Activated naive CD4-positive, alpha-beta T cell (primary cell): ENCODE data around the gene CABP5.

Experiments
- DNase-seq, 4 experiments: peaks; one replicate each; lab custom pipeline; 2025; lab: John Stamatoyannopoulos, UW

Gene CABP5

DNA sequence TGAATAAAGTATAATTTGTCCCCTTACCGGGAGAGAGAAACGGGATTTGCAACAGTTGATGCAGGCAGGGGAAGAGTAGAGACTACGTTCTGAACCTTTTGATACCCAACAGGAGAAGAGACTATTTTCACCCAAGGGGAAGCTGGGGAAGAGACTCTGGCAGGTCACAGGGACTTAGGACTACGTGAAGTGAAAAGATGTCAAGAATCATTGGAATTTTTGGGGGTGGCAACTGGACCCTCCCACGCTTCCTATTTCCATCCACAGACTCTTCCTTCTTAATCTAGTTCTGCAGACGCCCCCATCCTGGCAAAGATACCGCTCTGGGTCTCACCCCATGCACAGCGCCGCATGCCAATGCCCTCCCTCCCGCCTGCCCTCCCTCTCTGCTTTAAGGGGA lies 13.8 kb downstream of the CABP5 start:
- DNase-seq, result no peak

DNA sequence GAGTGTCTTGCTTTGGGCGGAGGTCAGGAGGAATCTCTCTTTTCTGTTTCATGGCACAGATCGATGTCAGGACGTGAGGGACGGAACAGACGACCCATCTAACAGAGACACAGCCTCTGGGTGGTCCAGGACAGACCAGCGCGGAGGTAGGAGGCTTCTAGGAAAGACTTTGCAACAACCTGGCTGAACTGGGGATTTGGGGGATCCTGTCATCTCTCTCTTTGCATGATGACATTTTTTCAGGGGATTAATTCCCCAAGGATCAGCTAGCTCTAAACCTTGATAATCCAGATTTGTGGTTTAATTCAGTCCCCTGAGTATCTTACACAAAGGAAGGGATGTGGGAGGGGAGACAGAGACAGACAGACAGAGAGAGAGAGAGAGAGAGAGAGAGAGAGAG lies 14.4 kb downstream of the CABP5 start:
- no peak for DNase-seq

DNA sequence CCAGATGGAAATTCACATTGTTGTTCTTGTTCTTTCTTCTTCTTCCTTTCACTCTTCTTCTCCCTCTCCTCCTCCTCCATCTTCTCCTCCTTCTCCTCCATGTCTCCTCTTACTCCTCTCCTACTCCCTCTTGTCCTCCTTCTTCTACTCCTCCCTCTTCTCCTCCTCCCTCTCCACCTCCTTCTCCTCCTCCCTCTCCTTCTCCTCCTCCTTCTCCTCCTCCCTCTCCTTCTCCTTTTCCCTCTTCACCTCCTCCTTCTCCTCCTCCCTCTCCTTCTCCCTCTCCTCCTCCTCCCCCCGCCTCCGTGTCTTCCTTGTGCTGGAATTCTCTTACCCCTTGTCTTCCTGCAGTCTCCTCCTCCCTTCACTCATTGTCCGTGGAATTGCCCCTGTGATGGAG lies 18.4 kb downstream of the CABP5 start:
- no peak for DNase-seq

DNA sequence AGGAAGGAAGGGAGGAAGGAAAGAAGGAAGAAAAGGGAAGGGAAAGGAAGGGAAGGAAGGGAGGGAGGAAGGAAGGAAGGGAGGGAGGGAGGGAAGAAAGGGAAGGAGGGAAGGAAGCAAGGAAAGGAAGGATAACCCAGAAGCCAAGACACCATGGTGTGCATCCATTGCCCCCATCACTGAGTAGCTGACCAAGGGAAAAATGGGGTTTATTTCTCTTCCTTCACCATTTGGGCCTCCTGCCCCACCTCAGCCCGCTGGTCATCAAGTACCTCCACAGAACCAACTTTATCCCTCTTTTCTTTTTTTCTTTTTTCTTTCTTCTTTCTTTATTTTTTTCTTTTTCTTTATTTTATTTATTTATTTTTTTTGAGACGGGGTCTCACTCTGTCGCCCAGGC lies 20.4 kb downstream of the CABP5 start:
- no peak for DNase-seq

DNA sequence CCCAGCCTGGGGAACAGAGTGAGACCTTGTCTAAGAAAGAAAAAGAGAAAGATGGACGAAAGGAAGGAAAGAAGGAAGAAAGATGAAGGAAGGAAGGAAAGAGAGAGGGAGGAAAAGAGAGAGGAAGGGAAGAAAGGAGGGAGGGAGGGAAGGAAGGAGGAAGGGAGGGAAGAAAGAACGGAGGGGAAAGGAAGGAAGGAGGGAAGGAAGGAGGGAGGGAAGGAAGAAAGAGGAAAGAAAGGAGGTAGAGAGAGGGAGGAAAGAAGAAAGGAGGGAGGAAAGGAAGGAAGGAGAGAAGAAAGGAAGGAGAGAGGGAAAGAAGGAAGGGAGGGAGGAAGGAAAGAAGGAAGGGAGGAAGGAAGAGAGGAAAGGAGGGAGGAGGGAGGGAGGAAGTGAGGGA lies 20.9 kb downstream of the CABP5 start:
- no peak for DNase-seq

DNA sequence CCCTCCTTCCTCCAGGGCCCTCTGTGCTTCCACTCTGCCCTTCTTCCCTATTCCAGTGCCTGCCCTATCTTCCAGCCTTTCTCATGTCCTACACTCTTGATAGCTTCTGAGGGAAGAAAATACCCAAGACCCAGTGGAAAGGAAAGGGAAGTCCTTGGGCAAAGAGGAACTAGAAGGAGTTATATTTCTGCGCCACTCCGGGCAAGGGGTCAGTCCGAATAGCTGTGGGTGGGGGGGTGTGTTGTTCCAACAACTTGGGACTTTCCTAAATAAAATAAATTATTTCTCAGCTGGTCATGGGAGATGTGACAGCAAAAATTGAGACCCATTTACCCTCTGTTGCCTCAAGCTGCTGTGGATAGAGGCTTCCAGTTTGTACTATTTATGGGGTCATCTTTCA lies 23.2 kb downstream of the CABP5 start:
- DNase-seq, result no peak

DNA sequence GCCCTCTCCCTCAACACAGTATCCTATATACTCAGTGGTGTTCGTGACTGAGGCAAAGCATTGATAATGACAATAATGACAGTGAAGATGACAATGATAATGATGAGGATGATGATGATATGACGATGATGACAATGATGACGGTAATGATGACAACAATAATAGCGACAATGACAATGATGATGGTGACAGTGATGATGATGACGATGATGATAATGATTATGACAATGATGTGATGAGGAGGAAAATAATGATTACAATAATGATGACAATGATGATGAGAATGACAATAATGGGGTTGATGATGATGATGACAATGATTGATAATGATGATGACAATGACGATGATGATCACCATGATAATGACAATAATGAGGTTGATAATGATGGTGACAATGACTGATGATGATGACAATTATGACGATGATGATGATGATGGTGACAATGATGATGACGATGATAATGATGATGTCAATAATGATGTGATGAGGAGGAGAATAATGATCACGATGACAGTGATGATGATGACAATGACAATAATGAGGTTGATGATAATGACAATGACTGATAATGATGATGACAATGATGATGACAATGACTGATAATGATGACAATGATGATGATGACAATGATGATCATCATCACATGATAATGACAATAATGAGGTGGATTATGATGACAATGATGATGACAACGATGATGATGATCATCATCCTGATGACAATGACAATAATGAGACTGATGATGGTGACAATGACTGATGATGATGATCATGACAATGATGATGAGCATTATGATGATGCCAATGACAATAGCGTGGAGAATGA lies 32.7 kb downstream of the CABP5 start:
- no peak for DNase-seq

DNA sequence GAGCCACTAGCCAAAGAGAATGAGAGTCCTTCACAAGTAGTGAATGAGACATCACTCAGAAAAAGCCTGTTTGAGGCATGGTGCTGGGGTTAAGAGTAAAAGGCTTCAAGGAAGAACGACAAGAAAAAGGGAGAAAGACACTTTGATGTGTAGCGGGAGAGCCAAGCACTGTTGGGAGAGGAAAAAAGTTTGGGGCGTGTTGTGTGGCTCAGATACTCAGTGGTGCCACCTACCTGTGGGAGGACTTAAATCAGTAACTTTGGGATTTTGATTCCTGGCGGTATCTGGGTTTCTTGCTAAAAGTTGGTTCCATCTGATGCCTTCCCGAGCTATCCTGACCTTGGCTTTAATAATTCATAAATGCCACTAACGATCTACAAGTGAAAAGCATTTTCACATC lies 37.1 kb downstream of the CABP5 start:
- DNase-seq, result no peak

DNA sequence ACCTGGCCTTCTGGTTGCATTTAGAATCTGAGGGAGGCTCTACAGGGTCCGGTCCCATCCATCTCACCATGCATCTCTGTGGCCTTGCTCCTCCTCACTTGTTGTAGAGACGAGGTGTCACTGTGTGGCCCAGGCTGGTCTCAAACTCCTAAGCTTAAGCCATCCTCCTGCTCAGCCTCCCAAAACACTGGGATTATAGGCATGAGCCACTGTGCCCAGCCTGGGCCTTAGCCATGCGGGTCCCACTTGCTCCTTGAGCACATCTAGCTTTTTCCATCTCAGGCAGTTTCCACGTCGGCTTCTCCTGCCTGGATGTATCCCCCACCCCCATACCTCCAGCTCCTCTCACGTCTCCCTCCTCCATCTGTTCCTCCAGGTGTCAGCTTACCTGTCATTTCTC lies 39.6 kb downstream of the CABP5 start:
- DNase-seq, result no peak

DNA sequence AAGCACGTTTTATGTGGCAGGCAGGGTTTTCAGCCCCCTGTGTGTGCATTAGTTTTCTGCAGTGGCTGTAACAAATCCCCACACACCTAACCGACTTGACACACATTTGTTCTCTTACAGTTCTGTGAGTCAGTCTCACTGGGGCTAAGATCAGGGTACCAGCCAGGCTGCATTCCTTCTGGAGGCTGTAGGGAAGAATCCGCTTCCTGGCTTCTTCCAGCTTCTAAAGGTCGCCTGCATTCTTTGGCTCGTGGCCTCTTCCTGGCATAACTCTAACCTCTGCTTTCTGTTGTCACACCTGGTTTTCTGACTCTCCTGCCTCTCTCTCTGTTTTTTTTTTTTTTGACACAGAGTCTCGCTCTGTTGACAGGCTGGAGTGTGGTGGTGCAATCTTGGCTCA lies 43.0 kb downstream of the CABP5 start:
- DNase-seq, result no peak

DNA sequence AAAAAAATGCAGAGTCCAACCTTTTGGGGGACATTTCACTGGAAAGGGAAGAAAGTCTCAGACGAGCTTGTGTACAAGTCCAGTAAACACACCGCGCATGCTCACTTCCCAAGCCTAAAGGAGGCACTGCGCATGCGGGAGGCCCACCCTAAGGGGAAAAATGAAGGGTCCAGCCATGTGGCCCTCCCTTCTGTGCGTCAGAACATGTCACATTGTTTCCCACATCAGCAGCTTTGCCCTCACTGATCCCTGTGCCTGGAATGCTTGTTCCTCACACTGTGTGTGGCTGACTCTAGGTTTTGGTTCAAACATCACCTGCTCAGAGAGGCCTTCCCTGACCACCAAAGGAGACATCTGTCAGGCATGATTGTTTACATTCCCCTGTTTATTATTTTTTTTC lies 45.1 kb downstream of the CABP5 start:
- no peak for DNase-seq

DNA sequence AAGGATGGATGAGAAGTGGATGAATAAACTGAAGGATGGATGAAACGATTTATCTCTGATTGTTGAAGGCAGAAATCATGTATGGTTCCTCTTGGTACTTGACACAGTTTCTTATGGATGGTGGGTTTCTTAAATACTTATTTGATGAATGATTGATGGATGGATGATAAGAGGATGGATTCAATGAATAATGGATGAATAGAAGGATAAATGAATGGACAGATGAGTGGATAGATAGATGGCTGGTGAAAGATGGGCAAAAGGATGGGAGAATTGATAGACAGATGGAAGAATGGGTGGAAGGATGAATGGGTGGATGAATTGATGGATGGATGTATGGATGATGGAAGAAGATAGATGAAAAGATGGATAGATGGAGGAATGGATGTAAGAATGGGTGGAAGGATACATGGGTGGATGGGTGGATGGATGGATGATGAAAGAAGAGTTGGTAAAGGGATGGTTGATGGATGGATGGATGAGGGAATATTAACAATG lies 47.6 kb downstream of the CABP5 start:
- DNase-seq, result no peak

DNA sequence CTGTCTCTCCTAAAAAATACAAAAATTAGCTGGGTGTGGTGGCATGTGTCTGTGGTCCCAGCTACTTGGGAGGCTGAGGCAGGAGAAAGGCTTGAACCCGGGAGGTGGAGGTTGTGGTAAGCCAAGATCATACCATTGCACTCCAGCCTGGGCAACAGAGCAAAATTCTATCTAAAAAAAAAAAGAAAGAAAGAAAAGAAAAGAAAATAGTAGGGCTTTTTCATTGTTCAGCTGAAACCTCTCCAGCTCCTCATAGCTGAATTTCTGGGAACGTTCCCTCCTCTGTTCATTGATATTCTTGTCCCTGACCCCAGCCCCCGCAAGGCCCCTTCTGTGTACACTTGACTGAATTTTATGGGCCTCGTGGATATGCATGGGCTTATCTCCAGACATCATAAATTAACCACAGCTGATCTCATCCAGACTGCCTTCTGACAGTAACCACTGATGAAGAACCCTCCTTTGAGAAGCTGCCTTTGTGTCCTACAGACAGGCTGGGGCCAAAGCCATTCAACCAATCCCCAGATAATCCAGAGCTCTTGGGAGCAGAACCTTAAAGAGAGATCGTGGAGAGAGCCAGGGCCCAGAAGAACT lies 49.6 kb downstream of the CABP5 start, which contains the start of gene ELSPBP1:
TSS of gene ELSPBP1 (plus strand) at position 424 of the 594 bp plus-strand sequence. CDS start 14,036 bp downstream, outside the sequence.
- no peak for DNase-seq

DNA sequence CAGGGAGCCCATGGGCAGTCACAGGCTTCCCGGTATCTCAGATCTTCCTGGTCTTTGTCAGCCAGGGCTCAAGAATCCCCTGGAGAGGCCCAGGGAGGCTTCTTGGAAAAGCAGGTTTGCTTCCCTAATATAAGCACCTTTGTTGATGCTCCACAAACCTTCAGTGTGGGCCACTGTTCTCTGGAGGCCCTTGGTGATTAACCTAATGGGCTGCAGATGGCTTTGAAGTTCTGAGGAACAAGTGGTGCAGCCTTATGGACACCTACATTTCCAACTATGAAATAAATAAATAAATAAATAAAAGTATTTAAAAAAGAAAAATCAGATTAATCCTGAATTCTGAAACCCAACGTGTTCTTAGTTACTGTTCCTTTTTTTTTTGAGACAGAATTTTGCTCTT lies 51.8 kb downstream of the CABP5 start, which contains the start of gene BSPH1:
TSS of gene BSPH1 (minus strand) at position 101 of the 400 bp plus-strand sequence. CDS start at position 12, 89 bp downstream.
- DNase-seq, result no peak

DNA sequence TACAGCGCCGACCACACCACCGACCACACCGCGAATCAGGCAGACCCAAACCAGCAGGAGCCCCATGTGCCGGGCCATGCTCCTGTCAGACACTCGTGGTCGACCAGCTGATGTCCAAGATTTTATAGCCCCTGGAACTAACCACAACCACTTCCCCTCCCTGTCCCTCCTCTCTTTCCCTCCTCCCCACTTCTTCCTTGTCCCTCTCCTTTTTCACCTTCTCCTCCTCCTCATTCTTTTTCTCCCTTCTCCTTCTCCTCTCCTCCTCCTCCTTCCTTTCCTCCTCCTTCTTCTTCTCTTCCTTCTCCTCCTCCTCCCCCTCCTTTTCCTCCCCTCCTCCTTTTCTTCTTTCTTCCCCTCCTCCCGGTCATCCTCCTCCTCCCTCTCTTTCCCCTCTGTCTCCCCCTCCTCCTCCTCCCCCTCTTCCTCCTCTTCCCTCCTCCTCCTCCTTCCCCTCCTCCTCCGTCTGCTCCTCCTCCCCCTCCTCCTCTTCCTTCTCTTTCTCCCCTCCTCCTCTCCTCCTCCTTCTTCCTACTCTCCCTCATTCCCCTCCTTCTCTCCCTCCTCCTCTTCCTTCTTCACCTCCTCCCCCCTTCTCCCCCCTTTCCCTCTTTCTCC lies 52.6 kb downstream of the CABP5 start:
- no peak for DNase-seq
